ENCODE measurements around the gene CDC42BPG.

The CDC42BPG gene

GRCh38 chr11:64885367-64886286 lies 41.2 kb upstream of the CDC42BPG start:
- TF ChIP-seq, protein P1, sequence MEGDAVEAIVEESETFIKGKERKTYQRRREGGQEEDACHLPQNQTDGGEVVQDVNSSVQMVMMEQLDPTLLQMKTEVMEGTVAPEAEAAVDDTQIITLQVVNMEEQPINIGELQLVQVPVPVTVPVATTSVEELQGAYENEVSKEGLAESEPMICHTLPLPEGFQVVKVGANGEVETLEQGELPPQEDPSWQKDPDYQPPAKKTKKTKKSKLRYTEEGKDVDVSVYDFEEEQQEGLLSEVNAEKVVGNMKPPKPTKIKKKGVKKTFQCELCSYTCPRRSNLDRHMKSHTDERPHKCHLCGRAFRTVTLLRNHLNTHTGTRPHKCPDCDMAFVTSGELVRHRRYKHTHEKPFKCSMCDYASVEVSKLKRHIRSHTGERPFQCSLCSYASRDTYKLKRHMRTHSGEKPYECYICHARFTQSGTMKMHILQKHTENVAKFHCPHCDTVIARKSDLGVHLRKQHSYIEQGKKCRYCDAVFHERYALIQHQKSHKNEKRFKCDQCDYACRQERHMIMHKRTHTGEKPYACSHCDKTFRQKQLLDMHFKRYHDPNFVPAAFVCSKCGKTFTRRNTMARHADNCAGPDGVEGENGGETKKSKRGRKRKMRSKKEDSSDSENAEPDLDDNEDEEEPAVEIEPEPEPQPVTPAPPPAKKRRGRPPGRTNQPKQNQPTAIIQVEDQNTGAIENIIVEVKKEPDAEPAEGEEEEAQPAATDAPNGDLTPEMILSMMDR (IDR thresholded peaks at IDR 0.05; ENCODE audit: extremely low read depth, missing control alignments): no peak
- DNase-seq (ENCODE audit: low spot score): no peak

DNA sequence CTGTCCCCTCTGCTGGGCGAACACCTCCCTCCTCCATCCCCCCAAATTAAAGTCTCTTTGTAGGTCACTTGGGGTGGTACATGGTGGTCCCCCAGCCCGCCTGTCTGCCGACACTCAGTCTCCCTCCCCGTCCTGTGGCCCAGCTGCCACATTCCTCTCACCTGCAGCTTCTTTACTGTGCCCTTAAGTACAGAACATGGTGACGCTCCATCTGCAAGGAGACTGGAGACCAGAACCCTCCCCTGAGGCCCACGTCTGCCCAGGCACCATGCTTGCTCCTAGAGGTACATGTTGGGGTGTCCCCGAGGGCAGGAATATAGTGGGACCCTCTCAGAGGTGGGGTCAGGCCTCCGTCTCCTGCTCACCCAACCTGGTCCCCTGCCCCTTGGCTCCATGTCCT lies 39.6 kb upstream of the CDC42BPG start:
- TF ChIP-seq, protein P1 (IDR thresholded peaks at IDR 0.05; ENCODE audit: extremely low read depth, missing control alignments): no peak
- DNase-seq (ENCODE audit: low spot score): no peak

GRCh38 chr11:64883575-64883974 lies 39.1 kb upstream of the CDC42BPG start:
- TF ChIP-seq, protein P1 (IDR thresholded peaks at IDR 0.05; ENCODE audit: extremely low read depth, missing control alignments): no peak
- DNase-seq (ENCODE audit: low spot score): no peak

GRCh38 chr11:64882243-64882642 lies 37.8 kb upstream of the CDC42BPG start:
- no peak for DNase-seq (ENCODE audit: low spot score)
- TF ChIP-seq, protein P1 (IDR thresholded peaks at IDR 0.05; ENCODE audit: extremely low read depth, missing control alignments): no peak

DNA sequence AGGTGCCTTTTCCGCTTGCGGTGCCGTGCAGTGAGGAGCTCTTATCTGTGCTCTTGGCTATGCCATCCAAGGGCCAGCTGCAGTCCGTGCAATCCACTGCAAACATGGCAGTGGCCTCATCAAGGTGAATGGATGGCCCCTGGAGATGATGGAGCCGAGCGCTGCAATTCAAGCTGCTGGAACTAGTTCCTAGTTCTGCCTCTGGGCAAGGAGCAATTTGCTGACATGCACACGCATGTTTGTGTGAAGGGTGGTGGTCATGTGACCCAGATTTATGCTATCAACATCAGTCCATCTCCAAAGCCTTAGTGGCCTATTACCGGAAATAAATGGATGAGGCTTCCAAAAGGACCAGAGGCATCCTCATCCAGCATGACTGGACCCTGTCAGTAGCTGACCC lies 37.0 kb upstream of the CDC42BPG start:
- DNase-seq (ENCODE audit: low spot score): no peak
- TF ChIP-seq, protein P1 (IDR thresholded peaks at IDR 0.05; ENCODE audit: extremely low read depth, missing control alignments): no peak

GRCh38 chr11:64880240-64881001 lies 36.0 kb upstream of the CDC42BPG start:
- TF ChIP-seq, protein P1 (IDR thresholded peaks at IDR 0.05; ENCODE audit: extremely low read depth, missing control alignments): no peak

More at GRCh38 chr11:64880240-64881001, 36.0 kb upstream of the CDC42BPG start:
- DNase-seq (ENCODE audit: low spot score): peak; percentile 47
